Neuronal stem cell (in vitro differentiated cells): ENCODE data around the gene XK.

Experiments
- DNase-seq: peaks from one replicate; pipeline ENCODE4 v3.0.0-alpha.2; 2013; ENCODE audit warnings: low spot score
- H2AFZ ChIP-seq: one replicate; pipeline ENCODE4 v1.6.1; 2013; ENCODE audit warnings: mild to moderate bottlenecking, low read length, inconsistent platforms
- H2AK5ac ChIP-seq: 2 replicates; pipeline ENCODE4 v1.6.1; 2013; ENCODE audit warnings: low read depth, mild to moderate bottlenecking, inconsistent platforms, low read length, moderate library complexity, mixed read lengths
- H2BK120ac ChIP-seq: 2 replicates; pipeline ENCODE4 v1.6.1; 2013; ENCODE audit warnings: low read depth, mild to moderate bottlenecking, inconsistent platforms, low read length, moderate library complexity, mixed read lengths
- H2BK12ac ChIP-seq: one replicate; pipeline ENCODE4 v1.6.1; 2013; ENCODE audit warnings: low read length, inconsistent platforms
- H2BK15ac ChIP-seq: 2 replicates; pipeline ENCODE4 v1.6.1; 2013; ENCODE audit warnings: mild to moderate bottlenecking, low read length, inconsistent platforms, mixed read lengths
- H2BK5ac ChIP-seq: one replicate; pipeline ENCODE4 v1.6.1; 2013; ENCODE audit warnings: inconsistent platforms, mild to moderate bottlenecking, low read length, moderate library complexity
- H3K14ac ChIP-seq: one replicate; pipeline ENCODE4 v1.6.1; 2013; ENCODE audit warnings: low read length, inconsistent platforms
- H3K18ac ChIP-seq: 2 replicates; pipeline ENCODE4 v1.6.1; 2013; ENCODE audit warnings: low read length, inconsistent platforms
- H3K23ac ChIP-seq: 2 replicates; pipeline ENCODE4 v1.6.1; 2013; ENCODE audit warnings: low read depth, mild to moderate bottlenecking, mixed read lengths, low read length, inconsistent platforms; ENCODE audit not compliant: poor library complexity
- H3K27ac ChIP-seq: replicated peaks from 3 replicates; pipeline ENCODE4 v1.5.1; 2013; ENCODE audit warnings: low read length, inconsistent platforms
- H3K27me3 ChIP-seq, 3 experiments: 2 replicates each; pipeline ENCODE4 v1.6.1; 2013; ENCODE audit warnings: low read length in 3 of 3, mild to moderate bottlenecking in 2 of 3, inconsistent platforms in 1 of 3, low read depth in 1 of 3, mixed read lengths in 1 of 3, moderate library complexity in 1 of 3; ENCODE audit not compliant: control insufficient read depth in 3 of 3, insufficient read depth in 3 of 3
- H3K36me3 ChIP-seq, 2 donors: replicated peaks in 1 of 2; 2 replicates each; pipeline ENCODE4 v1.6.1; 2013; ENCODE audit warnings: low read length in 2 of 2; ENCODE audit not compliant: control insufficient read depth in 2 of 2, insufficient read depth in 2 of 2
- H3K4ac ChIP-seq: 2 replicates; pipeline ENCODE4 v1.6.1; 2013; ENCODE audit warnings: inconsistent platforms, mild to moderate bottlenecking, low read length, moderate library complexity
- H3K4me1 ChIP-seq, 2 donors: 1 replicate in 1 of 2; 2 replicates in 1 of 2; pipeline ENCODE4 v1.6.1; 2013; ENCODE audit warnings: low read length in 2 of 2, low read depth in 1 of 2; ENCODE audit not compliant: control insufficient read depth in 2 of 2, insufficient read depth in 1 of 2
- H3K4me2 ChIP-seq: one replicate; pipeline ENCODE4 v1.6.1; 2013; ENCODE audit warnings: mild to moderate bottlenecking, low read length, inconsistent platforms; ENCODE audit not compliant: insufficient read depth, poor library complexity, severe bottlenecking
- H3K4me3 ChIP-seq, 2 donors: 2 replicates each; pipeline ENCODE4 v1.5.1; 2013; ENCODE audit warnings: low read length in 2 of 2, mild to moderate bottlenecking in 2 of 2, inconsistent platforms in 1 of 2, moderate library complexity in 1 of 2
- H3K79me1 ChIP-seq: one replicate; pipeline ENCODE4 v1.6.1; 2013; ENCODE audit warnings: low read depth, mild to moderate bottlenecking, inconsistent platforms, low read length, moderate library complexity
- H3K9ac ChIP-seq: one replicate; pipeline ENCODE4 v1.6.1; 2013; ENCODE audit warnings: mild to moderate bottlenecking, low read depth, low read length, inconsistent platforms; ENCODE audit not compliant: poor library complexity
- H3K9me3 ChIP-seq, 2 donors: replicated peaks in 1 of 2; 2 replicates each; pipeline versions ENCODE3 to v1.6.1; 2013; ENCODE audit warnings: low read length in 2 of 2, mild to moderate bottlenecking in 2 of 2, inconsistent platforms in 1 of 2, low read depth in 1 of 2, mixed read lengths in 1 of 2, moderate library complexity in 1 of 2; ENCODE audit not compliant: control insufficient read depth in 2 of 2, insufficient read depth in 1 of 2
- H4K8ac ChIP-seq: one replicate; pipeline ENCODE4 v1.6.1; 2013; ENCODE audit warnings: low read depth, mild to moderate bottlenecking, inconsistent platforms, low read length, moderate library complexity
- H4K91ac ChIP-seq: one replicate; pipeline ENCODE4 v1.6.1; 2013; ENCODE audit warnings: low read length, low read depth, mild to moderate bottlenecking, inconsistent platforms; ENCODE audit not compliant: poor library complexity
- WGBS, 2 donors: extraction: QIAGEN DNeasy Blood & Tissue Kit; methylation state at CpG; one replicate each; pipeline ENCODE4 v1.1.7; 2013; ENCODE audit warnings: missing lambda C conversion rate in 2 of 2, mixed read lengths in 1 of 2; ENCODE audit not compliant: insufficient read length in 2 of 2, insufficient replicate concordance in 1 of 2; ENCODE audit errors: extremely low coverage in 2 of 2; 5-methylcytosine and 5-hydroxymethylcytosine counted together

XK gene

DNA sequence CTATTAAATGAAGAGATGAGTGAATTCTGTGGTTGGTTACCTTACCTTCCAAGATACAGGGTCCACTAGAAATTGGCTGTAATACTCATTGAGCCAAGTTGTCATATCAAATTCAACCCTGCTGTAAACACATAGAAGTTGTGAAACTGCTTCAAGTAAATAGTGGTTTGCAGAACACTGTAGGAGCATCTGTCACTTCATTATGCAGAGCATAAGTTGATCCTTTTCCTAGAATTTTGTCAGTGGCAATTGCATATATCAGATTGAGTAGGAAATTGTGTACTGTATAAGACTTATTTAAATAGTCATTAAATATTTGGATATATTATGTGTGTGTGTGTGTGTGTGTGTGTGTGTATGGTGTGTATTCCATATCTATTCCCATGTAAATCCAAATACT lies 8.8 kb upstream of the XK start:
- H3K4me2 ChIP-seq = no peak overlapping the region
- no peak overlapping the region for H3K4ac ChIP-seq
- no peaks in the 10 kb centered on the region for H3K9me3 ChIP-seq
- no peak overlapping the region for H3K23ac ChIP-seq
- H3K27me3 ChIP-seq = no peaks in the 10 kb centered on the region
- H3K4me1 ChIP-seq = no peaks in the 10 kb centered on the region
- H2AFZ ChIP-seq = no peak overlapping the region
- no peak overlapping the region for H3K27ac ChIP-seq
- no peaks in the 10 kb centered on the region for H3K79me1 ChIP-seq
- H2BK12ac ChIP-seq = no peak overlapping the region
- H3K9ac ChIP-seq = no peak overlapping the region
- no peak overlapping the region for H3K14ac ChIP-seq
- no peak overlapping the region for H2BK5ac ChIP-seq
- H2AK5ac ChIP-seq = no peak overlapping the region
- no peak overlapping the region for H4K8ac ChIP-seq
- H3K18ac ChIP-seq = no peak overlapping the region
- no peak overlapping the region for H3K4me3 ChIP-seq
- no peak for DNase-seq
- H2BK120ac ChIP-seq = no peak overlapping the region
- no peak overlapping the region for H2BK15ac ChIP-seq
- no peaks in the 10 kb centered on the region for H3K36me3 ChIP-seq
- H4K91ac ChIP-seq = no peak overlapping the region

DNA sequence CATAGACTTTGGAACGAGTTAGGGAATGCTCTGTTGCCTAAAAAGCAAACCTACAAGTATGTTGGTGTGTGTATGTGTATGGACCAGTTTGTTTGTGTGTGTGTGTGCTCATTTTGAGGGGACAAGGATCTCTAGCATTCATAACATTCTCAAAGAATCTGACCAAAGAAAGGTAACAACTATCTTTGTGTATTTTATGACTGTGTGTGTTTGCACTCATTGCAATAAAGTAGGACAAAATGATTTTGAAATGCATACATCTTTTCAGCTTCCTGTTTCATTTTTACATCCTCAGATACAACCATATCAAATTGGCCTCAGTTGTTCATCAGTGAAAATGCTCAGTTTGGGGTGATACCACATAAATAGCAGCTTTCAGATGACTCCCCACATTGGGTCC lies 8.3 kb upstream of the XK start:
- Histone ChIP-seq H3K18ac (no peak overlapping the region), H3K4me3 (no peak overlapping the region), H3K14ac (no peak overlapping the region), H3K9me3 (no peaks in the 10 kb centered on the region), H3K4me1 (no peaks in the 10 kb centered on the region), H3K23ac (no peak overlapping the region), H4K91ac (no peak overlapping the region), H3K4ac (no peak overlapping the region), H3K27ac (no peak overlapping the region), H3K79me1 (no peaks in the 10 kb centered on the region), H4K8ac (no peak overlapping the region), H2BK15ac (no peak overlapping the region), H3K36me3 (no peaks in the 10 kb centered on the region), H2BK120ac (no peak overlapping the region), H3K9ac (no peak overlapping the region), H2AFZ (no peak overlapping the region), H3K27me3 (no peaks in the 10 kb centered on the region), H2AK5ac (no peak overlapping the region), H2BK12ac (no peak overlapping the region), H2BK5ac (no peak overlapping the region), H3K4me2 (no peak overlapping the region)
- WGBS, 2 donors = no CpG with 5 or more reads among the region's 1 CpG
- DNase-seq = no peak

DNA sequence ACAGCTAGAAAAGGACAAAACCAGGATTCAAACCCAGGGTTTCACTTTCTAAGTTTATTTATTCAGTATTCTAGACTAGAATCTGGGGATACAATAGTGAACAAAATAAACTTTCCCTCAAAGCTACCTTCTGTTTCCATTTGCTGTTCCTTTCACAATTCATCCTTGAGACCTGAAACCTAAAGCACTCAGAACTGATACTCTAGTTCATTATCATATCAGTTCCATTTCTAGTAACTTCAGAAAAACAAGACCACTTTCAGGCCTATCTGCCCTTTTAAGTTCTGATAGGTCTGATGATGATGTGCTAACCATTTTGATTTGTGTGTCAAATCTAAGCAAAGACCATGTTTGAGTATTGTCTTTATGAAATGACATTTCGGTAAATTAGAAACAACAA lies 7.8 kb upstream of the XK start:
- no CpG with 5 or more reads among the region's 1 CpG for WGBS, 2 donors

DNA sequence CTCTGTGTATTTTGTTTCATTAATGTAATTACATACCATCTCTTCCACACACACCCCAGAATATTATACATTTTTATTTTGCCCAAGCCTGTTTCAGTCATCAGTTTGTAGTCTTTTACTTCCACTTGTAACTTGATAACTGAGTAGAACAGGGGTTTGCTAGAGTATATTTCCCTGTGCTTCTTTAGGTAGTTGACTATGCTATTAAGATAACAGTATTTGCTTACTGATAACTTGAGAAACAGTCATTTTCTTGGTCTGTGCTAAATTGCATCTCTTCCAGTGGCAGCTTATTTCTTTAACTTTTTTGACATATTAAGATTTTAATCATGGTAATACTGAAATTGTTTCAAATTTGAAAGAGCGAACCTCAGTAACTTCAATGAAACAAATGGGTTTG lies 7.0 kb upstream of the XK start:
- H3K9me3 ChIP-seq = no peaks in the 10 kb centered on the region
- H3K4me1 ChIP-seq = no peaks in the 10 kb centered on the region
- no peaks in the 10 kb centered on the region for H3K27me3 ChIP-seq
- H2BK120ac ChIP-seq = no peak overlapping the region
- H4K91ac ChIP-seq = no peak overlapping the region
- H3K4me2 ChIP-seq = no peak overlapping the region
- H4K8ac ChIP-seq = no peak overlapping the region
- no peak overlapping the region for H3K4ac ChIP-seq
- no peak overlapping the region for H2BK15ac ChIP-seq
- H3K4me3 ChIP-seq = no peak overlapping the region
- no peak overlapping the region for H2AK5ac ChIP-seq
- no peaks in the 10 kb centered on the region for H3K36me3 ChIP-seq
- H3K79me1 ChIP-seq = no peaks in the 10 kb centered on the region
- WGBS, 2 donors = no CpG with 5 or more reads among the region's 1 CpG
- DNase-seq = no peak
- no peak overlapping the region for H2BK12ac ChIP-seq
- H3K23ac ChIP-seq = no peak overlapping the region
- H3K14ac ChIP-seq = no peak overlapping the region
- H2AFZ ChIP-seq = no peak overlapping the region
- H3K9ac ChIP-seq = no peak overlapping the region
- no peak overlapping the region for H2BK5ac ChIP-seq
- no peak overlapping the region for H3K18ac ChIP-seq
- H3K27ac ChIP-seq = no peak overlapping the region

More for the DNA sequence above, 7.8 kb upstream of the XK start:
- Histone ChIP-seq H3K14ac (no peak overlapping the region), H3K23ac (no peak overlapping the region), H2AK5ac (no peak overlapping the region), H3K4me2 (no peak overlapping the region), H3K4ac (no peak overlapping the region), H3K36me3 (no peaks in the 10 kb centered on the region), H2BK5ac (no peak overlapping the region), H2BK120ac (no peak overlapping the region), H3K9ac (no peak overlapping the region), H3K4me1 (no peaks in the 10 kb centered on the region), H3K27me3 (no peaks in the 10 kb centered on the region), H3K79me1 (no peaks in the 10 kb centered on the region), H3K27ac (no peak overlapping the region), H4K8ac (no peak overlapping the region), H3K4me3 (no peak overlapping the region), H3K18ac (no peak overlapping the region), H3K9me3 (no peaks in the 10 kb centered on the region), H2AFZ (no peak overlapping the region), H2BK12ac (no peak overlapping the region), H4K91ac (no peak overlapping the region), H2BK15ac (no peak overlapping the region)
- DNase-seq = no peak
